Astrocyte (in vitro differentiated cells and primary cell): ENCODE measurements around the gene ARMH4. TPM values are rescaled to one million over a fixed set of nuclear protein-coding genes. Genes with fewer than 3 reads are reported as not detected.

Source experiments
- DNase-seq: peaks from one replicate; pipeline ENCODE4 v3.0.0-alpha.2; 2010; ENCODE audit warnings: low read depth
- FAIRE-seq: peaks from 2 replicates; lab custom pipeline; 2011; peaks lifted over from hg19 to GRCh38; lab: Jason Lieb, UNC
- H2AFZ ChIP-seq: 2 replicates; pipeline ENCODE4 v1.6.0; 2012; ENCODE audit warnings: low read depth, low read length, inconsistent platforms
- H3K27ac ChIP-seq: 2 replicates; pipeline ENCODE4 v1.5.1; 2011; ENCODE audit warnings: low read depth, low read length, inconsistent platforms
- H3K27me3 ChIP-seq: 2 replicates; pipeline ENCODE4 v1.6.0; 2011; ENCODE audit warnings: low read length, inconsistent platforms; ENCODE audit not compliant: insufficient read depth
- H3K36me3 ChIP-seq: 2 replicates; pipeline ENCODE4 v1.5.1; 2011; ENCODE audit warnings: low read length, inconsistent platforms; ENCODE audit not compliant: insufficient read depth
- H3K4me1 ChIP-seq: 2 replicates; pipeline ENCODE4 v1.5.1; 2011; ENCODE audit warnings: low read length, inconsistent platforms; ENCODE audit not compliant: insufficient read depth
- H3K4me2 ChIP-seq: 2 replicates; pipeline ENCODE4 v1.6.0; 2012; ENCODE audit warnings: low read length, inconsistent platforms
- H3K4me3 ChIP-seq: 2 replicates; pipeline ENCODE4 v1.5.1; 2011; ENCODE audit warnings: low read depth, mild to moderate bottlenecking, low read length, inconsistent platforms; ENCODE audit not compliant: insufficient read depth
- H3K79me2 ChIP-seq: 2 replicates; pipeline ENCODE4 v1.6.0; 2012; ENCODE audit warnings: mild to moderate bottlenecking, low read length, inconsistent platforms; ENCODE audit not compliant: insufficient read depth
- H3K9ac ChIP-seq: 2 replicates; pipeline ENCODE4 v1.6.0; 2012; ENCODE audit warnings: mild to moderate bottlenecking, low read length, inconsistent platforms
- H3K9me3 ChIP-seq: 2 replicates; pipeline ENCODE4 v1.5.1; 2012; ENCODE audit warnings: low read depth, mild to moderate bottlenecking, low read length, inconsistent platforms; ENCODE audit not compliant: insufficient read depth
- H4K20me1 ChIP-seq: 2 replicates; pipeline ENCODE4 v1.6.0; 2012; ENCODE audit warnings: low read length, inconsistent platforms; ENCODE audit not compliant: insufficient read depth
- H3K27ac Mint-ChIP-seq: one replicate; pipeline ENCODE4 v1.8.0; 2021; ENCODE audit warnings: mild to moderate bottlenecking, mixed read lengths; ENCODE audit not compliant: unreplicated experiment
- H3K27me3 Mint-ChIP-seq: one replicate; pipeline ENCODE4 v1.8.0; 2021; ENCODE audit warnings: low read depth, mixed read lengths; ENCODE audit not compliant: unreplicated experiment
- H3K36me3 Mint-ChIP-seq: one replicate; pipeline ENCODE4 v1.8.0; 2021; ENCODE audit warnings: low read depth, mixed read lengths; ENCODE audit not compliant: unreplicated experiment
- H3K4me1 Mint-ChIP-seq: one replicate; pipeline ENCODE4 v1.8.0; 2021; ENCODE audit warnings: low read depth, mixed read lengths; ENCODE audit not compliant: unreplicated experiment
- H3K4me3 Mint-ChIP-seq: one replicate; pipeline ENCODE4 v1.8.0; 2021; ENCODE audit warnings: mild to moderate bottlenecking, moderate library complexity, mixed read lengths; ENCODE audit not compliant: unreplicated experiment
- H3K9me3 Mint-ChIP-seq: one replicate; pipeline ENCODE4 v1.8.0; 2021; ENCODE audit warnings: mild to moderate bottlenecking, mixed read lengths; ENCODE audit not compliant: unreplicated experiment
- EZH2 ChIP-seq: IDR thresholded peaks from 2 replicates; pipeline ENCODE4 v1.6.1; 2012; ENCODE audit warnings: mild to moderate bottlenecking, low read length, inconsistent platforms; ENCODE audit not compliant: insufficient read depth
- total RNA-seq: library from RNA; stranded (reverse); gene quantifications from 2 replicates; pipeline ENCODE4 v1.2.1, GENCODE V29; 2021
- TF ChIP-seq, protein P1 (sequence below): IDR thresholded peaks from 2 replicates; pipeline ENCODE4 v1.5.1; 2011; ENCODE audit warnings: low read depth, mild to moderate bottlenecking, inconsistent platforms, low read length, moderate library complexity; ENCODE audit not compliant: insufficient read depth

The ARMH4 gene
- total RNA-seq, 1 donor from 2014 or later, result 19.3 TPM

DNA sequence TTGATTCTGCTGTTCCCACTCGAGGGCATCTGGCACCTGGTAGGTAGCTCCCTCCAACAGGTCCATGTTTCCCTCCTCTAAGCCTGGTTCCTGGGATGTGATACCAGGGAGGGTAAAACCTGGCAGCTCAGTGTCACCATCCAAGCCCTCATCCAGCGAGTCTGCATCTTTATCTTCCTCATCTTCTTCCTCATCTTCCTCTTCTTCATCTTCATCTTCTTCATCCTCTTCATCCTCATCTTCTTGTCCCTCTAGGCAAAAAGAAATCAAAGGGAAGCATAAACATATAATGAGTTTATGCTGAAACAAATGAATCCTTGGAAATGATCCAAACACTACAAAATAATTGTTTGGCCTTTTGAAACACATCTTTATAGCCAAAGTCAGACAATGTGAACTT is 55.3 kb downstream of the ARMH4 start:
- H3K27ac Mint-ChIP-seq, result no peak overlapping the region
- FAIRE-seq, result no peak

DNA sequence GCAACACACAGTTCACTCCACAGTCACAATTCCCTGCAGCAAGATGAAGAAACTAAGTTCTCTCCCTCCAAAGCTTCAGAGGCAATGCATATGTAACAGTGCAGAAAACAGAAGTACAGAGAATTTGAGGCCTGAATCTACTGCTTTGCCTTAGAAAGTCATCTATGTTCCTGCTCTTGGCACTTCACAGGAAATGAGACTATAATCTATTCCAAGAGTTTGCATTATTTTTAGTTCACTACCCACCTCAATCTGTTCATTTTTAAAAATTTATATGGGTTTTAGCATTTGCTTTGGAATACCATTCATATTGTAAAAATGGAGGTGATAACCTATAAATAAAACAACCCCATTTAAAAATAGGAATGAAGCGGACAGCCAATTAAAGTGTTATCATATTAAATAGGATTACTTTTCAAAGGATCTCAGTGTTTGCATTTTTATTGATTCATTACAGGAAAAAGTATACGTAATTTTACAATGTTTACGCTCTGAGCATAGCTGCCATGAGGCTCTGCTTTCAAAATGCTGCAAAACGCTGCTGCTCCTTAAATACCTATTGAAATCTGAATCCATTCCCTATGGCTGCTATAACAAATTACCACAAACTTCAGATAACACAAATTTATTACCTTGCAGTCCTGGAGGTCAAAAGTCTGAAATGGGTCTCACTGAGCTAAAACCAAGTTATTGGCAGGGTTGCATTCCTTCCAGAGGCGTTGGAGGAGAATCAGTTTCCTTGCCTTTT is 60.0 kb downstream of the ARMH4 start:
- no peaks in the 10 kb centered on the region for H4K20me1 ChIP-seq
- DNase-seq, result no peak
- H3K4me3 Mint-ChIP-seq, result no peak overlapping the region
- no peak for FAIRE-seq
- no peaks in the 10 kb centered on the region for H3K27me3 ChIP-seq
- H3K4me1 ChIP-seq, result no peaks in the 10 kb centered on the region
- H2AFZ ChIP-seq, result no peak overlapping the region
- peaks cover 4% of the 10 kb centered on the region for H3K9me3 Mint-ChIP-seq
- H3K36me3 Mint-ChIP-seq, result peaks cover 4% of the 10 kb centered on the region
- no peak overlapping the region for H3K27ac ChIP-seq
- H3K4me3 ChIP-seq, result no peak overlapping the region
- no peaks in the 10 kb centered on the region for H3K9me3 ChIP-seq
- H3K79me2 ChIP-seq, result no peaks in the 10 kb centered on the region
- TF ChIP-seq, protein P1, sequence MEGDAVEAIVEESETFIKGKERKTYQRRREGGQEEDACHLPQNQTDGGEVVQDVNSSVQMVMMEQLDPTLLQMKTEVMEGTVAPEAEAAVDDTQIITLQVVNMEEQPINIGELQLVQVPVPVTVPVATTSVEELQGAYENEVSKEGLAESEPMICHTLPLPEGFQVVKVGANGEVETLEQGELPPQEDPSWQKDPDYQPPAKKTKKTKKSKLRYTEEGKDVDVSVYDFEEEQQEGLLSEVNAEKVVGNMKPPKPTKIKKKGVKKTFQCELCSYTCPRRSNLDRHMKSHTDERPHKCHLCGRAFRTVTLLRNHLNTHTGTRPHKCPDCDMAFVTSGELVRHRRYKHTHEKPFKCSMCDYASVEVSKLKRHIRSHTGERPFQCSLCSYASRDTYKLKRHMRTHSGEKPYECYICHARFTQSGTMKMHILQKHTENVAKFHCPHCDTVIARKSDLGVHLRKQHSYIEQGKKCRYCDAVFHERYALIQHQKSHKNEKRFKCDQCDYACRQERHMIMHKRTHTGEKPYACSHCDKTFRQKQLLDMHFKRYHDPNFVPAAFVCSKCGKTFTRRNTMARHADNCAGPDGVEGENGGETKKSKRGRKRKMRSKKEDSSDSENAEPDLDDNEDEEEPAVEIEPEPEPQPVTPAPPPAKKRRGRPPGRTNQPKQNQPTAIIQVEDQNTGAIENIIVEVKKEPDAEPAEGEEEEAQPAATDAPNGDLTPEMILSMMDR, result no peak
- TF ChIP-seq EZH2, result no peak
- no peak overlapping the region for H3K4me2 ChIP-seq
- H3K9ac ChIP-seq, result no peak overlapping the region
- H3K4me1 Mint-ChIP-seq, result no peaks in the 10 kb centered on the region
- no peaks in the 10 kb centered on the region for H3K27me3 Mint-ChIP-seq
- H3K27ac Mint-ChIP-seq, result no peak overlapping the region
- H3K36me3 ChIP-seq, result no peaks in the 10 kb centered on the region

More for the DNA sequence above, 55.3 kb downstream of the ARMH4 start:
- Histone ChIP-seq H2AFZ (no peak overlapping the region), H3K36me3 (no peaks in the 10 kb centered on the region), H3K27ac (no peak overlapping the region), H3K79me2 (no peaks in the 10 kb centered on the region), H3K9ac (no peak overlapping the region), H3K4me2 (no peak overlapping the region), H3K9me3 (no peaks in the 10 kb centered on the region), H3K4me1 (peaks cover 10% of the 10 kb centered on the region), H4K20me1 (no peaks in the 10 kb centered on the region), H3K27me3 (no peaks in the 10 kb centered on the region), H3K4me3 (no peak overlapping the region)
- TF ChIP-seq, protein P1, result no peak
- no peak for TF ChIP-seq EZH2
- H3K4me1 Mint-ChIP-seq, result peaks cover 4% of the 10 kb centered on the region
- H3K4me3 Mint-ChIP-seq, result no peak overlapping the region
- H3K27me3 Mint-ChIP-seq, result no peaks in the 10 kb centered on the region
- peaks cover 4% of the 10 kb centered on the region for H3K9me3 Mint-ChIP-seq
- DNase-seq, result no peak
- H3K36me3 Mint-ChIP-seq, result no peaks in the 10 kb centered on the region

- H2AFZ ChIP-seq, result no peak overlapping the region
- peaks cover 5% of the 10 kb centered on the region for H3K36me3 Mint-ChIP-seq
- H4K20me1 ChIP-seq, result no peaks in the 10 kb centered on the region
- no peak for TF ChIP-seq EZH2
- TF ChIP-seq, protein P1, result no peak
- DNase-seq (no peak), FAIRE-seq (no peak)
- H3K4me1 ChIP-seq, result no peaks in the 10 kb centered on the region
- no peak overlapping the region for H3K4me2 ChIP-seq
- no peak overlapping the region for H3K27ac Mint-ChIP-seq
- H3K27me3 ChIP-seq, result no peaks in the 10 kb centered on the region
- no peaks in the 10 kb centered on the region for H3K4me1 Mint-ChIP-seq
- H3K4me3 ChIP-seq, result no peak overlapping the region
- no peaks in the 10 kb centered on the region for H3K27me3 Mint-ChIP-seq
- no peak overlapping the region for H3K27ac ChIP-seq
- no peak overlapping the region for H3K4me3 Mint-ChIP-seq
- no peaks in the 10 kb centered on the region for H3K36me3 ChIP-seq
- peaks cover 4% of the 10 kb centered on the region for H3K9me3 Mint-ChIP-seq
- no peaks in the 10 kb centered on the region for H3K9me3 ChIP-seq
- no peak overlapping the region for H3K9ac ChIP-seq
- no peaks in the 10 kb centered on the region for H3K79me2 ChIP-seq
Measured at GRCh38 chr14:58089612-58090011, 62.4 kb downstream of the ARMH4 start.
